HepG2 (cell line): Measurements from ENCODE around the gene RNF213. TPM values are rescaled to one million over a fixed set of nuclear protein-coding genes. Genes with fewer than 3 reads are reported as not detected.
A peak's percentile ranks its signal among the peaks of the same experiment; 100 is the strongest.

Source experiments
- ATAC-seq: fragments of 200-7000 bp; cut with Tn5 transposase; 3 replicates; pipeline ENCODE4 v1.9.1; 2020; ENCODE audit warnings: mild to moderate bottlenecking, moderate library complexity
- BruUV-seq: library from RNA; stranded (reverse); fragments of 400-500 nt; replicated peaks from 2 replicates; lab custom pipeline; 2021; lab: Mats Ljungman, UMichigan
- CTCF ChIA-PET: fragments of 300-600 bp; formaldehyde crosslinking; extraction: SDS; loops from one replicate; lab custom pipeline; 2021; ENCODE audit warnings: low total read pairs, inconsistent platforms, low intra/inter-chr PET ratio; lab: Yijun Ruan, JAX
- POLR2A ChIA-PET: fragments of 350-600 bp; sonication (Branson Sonifier 250); formaldehyde crosslinking; loops from one replicate; lab custom pipeline; 2020; ENCODE audit warnings: antibody characterized with exemption, inconsistent platforms; lab: Yijun Ruan, JAX
- DNase-seq: peaks from one replicate; pipeline ENCODE4 v3.0.0-alpha.2; 2015; ENCODE audit warnings: low spot score
- FAIRE-seq: peaks from 3 replicates; lab custom pipeline; 2011; peaks lifted over from hg19 to GRCh38; lab: Jason Lieb, UNC
- H2AFZ ChIP-seq: one replicate; pipeline ENCODE4 v1.6.1; 2011; ENCODE audit warnings: low read length, inconsistent platforms
- H3K27ac ChIP-seq: fragments of 300-600 bp; 3 replicates; pipeline ENCODE4 v1.8.0; 2011; ENCODE audit warnings: mixed run types, mild to moderate bottlenecking, mixed read lengths, low read length, inconsistent platforms; ENCODE audit not compliant: insufficient read depth; ENCODE audit errors: extremely low read length
- H3K27me3 ChIP-seq, 2 experiments: fragments of 200-600 bp in 1 of 2; 2 replicates in 1 of 2; 3 replicates in 1 of 2; pipeline versions ENCODE4 v1.6.0 to v1.8.0; 2011; ENCODE audit warnings: low read length in 2 of 2, mild to moderate bottlenecking in 2 of 2, moderate library complexity in 2 of 2, inconsistent platforms in 1 of 2; ENCODE audit not compliant: insufficient read depth in 2 of 2, control insufficient read depth in 1 of 2
- H3K36me3 ChIP-seq, 2 experiments: fragments of 200-600 bp in 1 of 2; replicated peaks in 1 of 2; 2 replicates in 1 of 2; 3 replicates in 1 of 2; pipeline versions ENCODE4 v1.5.1 to v1.8.0; 2011; ENCODE audit warnings: low read length in 2 of 2, inconsistent platforms in 1 of 2; ENCODE audit not compliant: insufficient read depth in 2 of 2, control insufficient read depth in 1 of 2
- H3K4me1 ChIP-seq: 2 replicates; pipeline ENCODE4 v1.5.1; 2012; ENCODE audit warnings: low read length, inconsistent platforms; ENCODE audit not compliant: insufficient read depth
- H3K4me2 ChIP-seq: 2 replicates; pipeline ENCODE4 v1.6.0; 2011; ENCODE audit warnings: low read depth, low read length, inconsistent platforms
- H3K4me3 ChIP-seq, 3 experiments: fragments of 200-600 bp in 1 of 3; sonication (generic), shearing (Covaris generic) in 1 of 3; replicated peaks in 1 of 3; 2 replicates each; pipeline ENCODE4 v1.5.1; 2011 to 2016; ENCODE audit warnings: low read length in 3 of 3, inconsistent platforms in 2 of 3, low read depth in 2 of 3, mild to moderate bottlenecking in 2 of 3, control low read depth in 1 of 3, mixed read lengths in 1 of 3; ENCODE audit not compliant: insufficient read depth in 1 of 3
- H3K79me2 ChIP-seq: one replicate; pipeline ENCODE4 v1.6.1; 2011; ENCODE audit warnings: low read length, inconsistent platforms; ENCODE audit not compliant: insufficient read depth
- H3K9ac ChIP-seq: 2 replicates; pipeline ENCODE4 v1.6.0; 2011; ENCODE audit warnings: mild to moderate bottlenecking, low read depth, low read length, inconsistent platforms; ENCODE audit not compliant: insufficient read depth
- H3K9me3 ChIP-seq: 2 replicates; pipeline ENCODE4 v1.5.1; 2012; ENCODE audit warnings: mild to moderate bottlenecking, low read length
- H4K20me1 ChIP-seq: 2 replicates; pipeline ENCODE4 v1.6.0; 2011; ENCODE audit warnings: inconsistent platforms, mild to moderate bottlenecking, low read length, moderate library complexity; ENCODE audit not compliant: insufficient read depth
- AFF4 ChIP-seq: sonication (generic); formaldehyde crosslinking; IDR thresholded peaks from 2 replicates; pipeline ENCODE4 v1.4.0; 2020; ENCODE audit warnings: missing genetic modification reagents
- CCAR2 ChIP-seq: fragments of 200-400 bp; formaldehyde crosslinking; optimal IDR thresholded peaks from 2 replicates; pipeline ENCODE3; 2018; ENCODE audit warnings: low read depth, mild to moderate bottlenecking, low read length, moderate library complexity
- CCDC6 ChIP-seq: sonication (generic); formaldehyde crosslinking; IDR thresholded peaks from 2 replicates; pipeline ENCODE4 v1.8.1; 2022; ENCODE audit warnings: mild to moderate bottlenecking, missing genetic modification reagents, moderate library complexity
- EED ChIP-seq: sonication (generic); formaldehyde crosslinking; IDR thresholded peaks from 2 replicates; pipeline ENCODE4 v1.5.0; 2020; ENCODE audit warnings: mild to moderate bottlenecking, missing genetic modification reagents
- FOSL1 ChIP-seq: sonication (generic); formaldehyde crosslinking; IDR thresholded peaks from 2 replicates; pipeline ENCODE4 v1.9.0; 2021; ENCODE audit warnings: missing genetic modification reagents, borderline replicate concordance
- HNF4G ChIP-seq, 2 experiments: sonication (generic) in 1 of 2; formaldehyde crosslinking in 1 of 2; IDR thresholded peaks; 2 replicates each; pipeline versions ENCODE4 v1.4.0 to v1.6.1; 2011 to 2020; ENCODE audit warnings: borderline replicate concordance in 2 of 2, low read depth in 2 of 2, mild to moderate bottlenecking in 2 of 2, low read length in 1 of 2, missing genetic modification reagents in 1 of 2, moderate library complexity in 1 of 2
- MAFK ChIP-seq, 2 experiments: IDR thresholded peaks in 1 of 2; conservative IDR thresholded peaks in 1 of 2; 2 replicates each; pipeline ENCODE4 v1.6.1; 2011; ENCODE audit warnings: improper control_type of control experiment in 2 of 2, low read length in 2 of 2
- REPIN1 ChIP-seq: sonication (generic); formaldehyde crosslinking; IDR thresholded peaks from 2 replicates; pipeline ENCODE4 v1.8.0; 2022; ENCODE audit warnings: missing genetic modification reagents, low read depth, mild to moderate bottlenecking, borderline replicate concordance
- SRSF1 ChIP-seq: fragments of 200-400 bp; formaldehyde crosslinking; optimal IDR thresholded peaks from 2 replicates; pipeline ENCODE3; 2017; ENCODE audit warnings: mild to moderate bottlenecking, low read depth, low read length, moderate library complexity
- ZFAT ChIP-seq: sonication (generic); formaldehyde crosslinking; conservative IDR thresholded peaks from 2 replicates; pipeline ENCODE4 v1.8.1; 2023; ENCODE audit warnings: missing genetic modification reagents, inconsistent platforms
- ZKSCAN1 ChIP-seq: fragments of 150-350 bp; IDR thresholded peaks from 2 replicates; pipeline ENCODE4 v1.6.1; 2014; ENCODE audit warnings: low read length
- ZKSCAN8 ChIP-seq: IDR thresholded peaks from 2 replicates; pipeline ENCODE4 v1.6.1; 2016; ENCODE audit warnings: borderline replicate concordance, missing genetic modification reagents, missing compliant biosample characterization
- ZMYM4 ChIP-seq: sonication (generic); formaldehyde crosslinking; IDR thresholded peaks from 2 replicates; pipeline ENCODE4 v1.8.1; 2023; ENCODE audit warnings: mild to moderate bottlenecking, missing genetic modification reagents
- ZNF180 ChIP-seq: sonication (generic); formaldehyde crosslinking; IDR thresholded peaks from 2 replicates; pipeline ENCODE4 v1.4.0; 2020; ENCODE audit warnings: low read depth, missing genetic modification reagents, borderline replicate concordance
- ZNF3 ChIP-seq: IDR thresholded peaks from 2 replicates; pipeline ENCODE4 v1.7.0; 2017; ENCODE audit warnings: inconsistent platforms
- ZNF431 ChIP-seq: sonication (generic); formaldehyde crosslinking; IDR thresholded peaks from 2 replicates; pipeline ENCODE4 v1.9.0; 2022; ENCODE audit warnings: missing genetic modification reagents, low read depth, mild to moderate bottlenecking, borderline replicate concordance
- ZNF772 ChIP-seq: sonication (generic); formaldehyde crosslinking; IDR thresholded peaks from 2 replicates; pipeline ENCODE4 v1.5.0; 2020; ENCODE audit warnings: mild to moderate bottlenecking, missing genetic modification reagents
- ZNF775 ChIP-seq: sonication (generic); formaldehyde crosslinking; IDR thresholded peaks from 2 replicates; pipeline ENCODE4 v1.4.0; 2020; ENCODE audit warnings: missing genetic modification reagents, mild to moderate bottlenecking, moderate library complexity, borderline replicate concordance
- WGBS: methylation state at CpG from one replicate; pipeline ENCODE4 v1.1.6; 2017; ENCODE audit warnings: low lambda C conversion rate; 5-methylcytosine and 5-hydroxymethylcytosine counted together
- in situ Hi-C: cut with HindIII; loops from 2 replicates; pipeline ENCODE4 v1.10.0; 2017; ENCODE audit warnings: low pct_unique_long_range_greater_than_20kb; ENCODE audit not compliant: extremely low pct_ligation_motif_present
- intact Hi-C: fragments of 100-400 bp; cut with micrococcal nuclease; formaldehyde crosslinking; loops from one replicate; pipeline ENCODE4 v1.10.0; 2022; ENCODE audit not compliant: unreplicated experiment
- polyA plus RNA-seq, 8 experiments: library from polyadenylated mRNA; depleted of rRNA in 3 of 8; stranded (reverse) in 7 of 8; unstranded in 1 of 8; fragments of >200 nt; fragmentation: Illumina TruSeq in 4 of 8; extraction: Trizol in 4 of 8; gene quantifications; 2 replicates each; pipeline versions ENCODE4 v1.2.1 to v1.2.3, GENCODE V29; 2011 to 2016; ENCODE audit warnings: low read depth in 4 of 8, missing spikeins in 1 of 8, mixed read lengths in 1 of 8; ENCODE audit not compliant: insufficient read depth in 1 of 8
- total RNA-seq, 5 experiments: library from RNA; depleted of rRNA; stranded (reverse); fragments of >200 nt; fragmentation: Illumina TruSeq; extraction: Trizol; gene quantifications; 2 replicates each; pipeline ENCODE4 v1.2.3, GENCODE V29; 2016; ENCODE audit warnings: low read depth in 1 of 5
- TF ChIP-seq, protein P1 (sequence below): sonication (generic); formaldehyde crosslinking; IDR thresholded peaks from 2 replicates; pipeline ENCODE4 v1.5.0; 2020; ENCODE audit warnings: mild to moderate bottlenecking, missing genetic modification reagents

The RNF213 gene
- total and polyA plus RNA-seq, 2 of the 13 experiments (the other 11 are each of a cell fraction or from before 2014, with no cell fraction given): 38.6 to 38.7 TPM

GRCh38 chr17:80441133-80441578 is 180.5 kb downstream of the RNF213 start:
- CTCF ChIA-PET: no interaction called here
- no peak for FAIRE-seq
- in situ Hi-C loops: no loop called here
- TF ChIP-seq HNF4G (IDR thresholded peaks at IDR 0.05; ENCODE audit: borderline replicate concordance, low read depth, low read length): no peak
- no peak for TF ChIP-seq HNF4G (CRISPR knock-in tag; IDR thresholded peaks at IDR 0.05; ENCODE audit: borderline replicate concordance, low read depth)
- no peak for TF ChIP-seq ZNF775 (CRISPR knock-in tag)
- TF ChIP-seq AFF4 (CRISPR knock-in tag): no peak
- TF ChIP-seq CCAR2: no peak
- TF ChIP-seq SRSF1: no peak
- 0 out of 2 replicates have a peak, but pooled peaks have one; percentile 30 for TF ChIP-seq FOSL1 (CRISPR knock-in tag)
- no peak for TF ChIP-seq ZKSCAN1
- TF ChIP-seq ZNF180 (CRISPR knock-in tag): no peak; the same call in 1 of the 2 replicates
- TF ChIP-seq ZNF431 (CRISPR knock-in tag): peak; percentile 91
- peak; percentile 73; the same call in 1 of the 2 replicates for TF ChIP-seq CCDC6 (CRISPR knock-in tag)
- TF ChIP-seq, protein P1, sequence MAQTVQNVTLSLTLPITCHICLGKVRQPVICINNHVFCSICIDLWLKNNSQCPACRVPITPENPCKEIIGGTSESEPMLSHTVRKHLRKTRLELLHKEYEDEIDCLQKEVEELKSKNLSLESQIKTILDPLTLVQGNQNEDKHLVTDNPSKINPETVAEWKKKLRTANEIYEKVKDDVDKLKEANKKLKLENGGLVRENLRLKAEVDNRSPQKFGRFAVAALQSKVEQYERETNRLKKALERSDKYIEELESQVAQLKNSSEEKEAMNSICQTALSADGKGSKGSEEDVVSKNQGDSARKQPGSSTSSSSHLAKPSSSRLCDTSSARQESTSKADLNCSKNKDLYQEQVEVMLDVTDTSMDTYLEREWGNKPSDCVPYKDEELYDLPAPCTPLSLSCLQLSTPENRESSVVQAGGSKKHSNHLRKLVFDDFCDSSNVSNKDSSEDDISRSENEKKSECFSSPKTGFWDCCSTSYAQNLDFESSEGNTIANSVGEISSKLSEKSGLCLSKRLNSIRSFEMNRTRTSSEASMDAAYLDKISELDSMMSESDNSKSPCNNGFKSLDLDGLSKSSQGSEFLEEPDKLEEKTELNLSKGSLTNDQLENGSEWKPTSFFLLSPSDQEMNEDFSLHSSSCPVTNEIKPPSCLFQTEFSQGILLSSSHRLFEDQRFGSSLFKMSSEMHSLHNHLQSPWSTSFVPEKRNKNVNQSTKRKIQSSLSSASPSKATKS: no peak
- TF ChIP-seq ZFAT (CRISPR knock-in tag): 0 out of 2 replicates have a peak, but pooled peaks have one; percentile 63
- no peak for TF ChIP-seq REPIN1 (CRISPR knock-in tag)
- 0 out of 2 replicates have a peak, but pooled peaks have one; percentile 44 for TF ChIP-seq ZNF3 (CRISPR knock-in tag)
- TF ChIP-seq ZMYM4 (CRISPR knock-in tag): peak; percentile 49; the same call in 1 of the 2 replicates
- TF ChIP-seq ZNF772 (CRISPR knock-in tag): peak; percentile 97; the same call in 1 of the 2 replicates
- TF ChIP-seq MAFK (conservative IDR thresholded peaks at IDR 0.05 in 1 of 2, IDR thresholded peaks at IDR 0.05 in 1 of 2; ENCODE audit: low read length in 2 of 2): no peak
- TF ChIP-seq EED (CRISPR knock-in tag): 0 out of 2 replicates have a peak, but pooled peaks have one; percentile 66
- TF ChIP-seq ZKSCAN8: peak; percentile 61; the same call in 1 of the 2 replicates

More at GRCh38 chr17:80441133-80441578, 180.5 kb downstream of the RNF213 start:
- H3K27ac ChIP-seq: no peak overlapping the region
- WGBS: 10% methylated on average over 14 of the region's 14 CpGs
- H3K9ac ChIP-seq: no peak overlapping the region
- peaks cover 7 to 20% of the 10 kb centered on the region in 2 experiments; a peak in 3 of 5 replicates for H3K27me3 ChIP-seq
- peaks cover 14% of the 10 kb centered on the region; the same call in 1 of the 2 replicates for H4K20me1 ChIP-seq
- no peak overlapping the region for H3K4me3 ChIP-seq
- DNase-seq (peak; percentile 35), ATAC-seq (peak; percentile 74)
- no TSS peak for BruUV-seq
- no peaks in the 10 kb centered on the region for H3K4me1 ChIP-seq
- no peak overlapping the region for H3K4me2 ChIP-seq
- H2AFZ ChIP-seq: no peak overlapping the region
- intact Hi-C loops: no loop called here
- POLR2A ChIA-PET: interaction anchor here (1.7 kb wide), 1 partner anchor 14 kb away, joined by 6 read pairs; no protein-coding TSS in a partner anchor
- H3K79me2 ChIP-seq: no peaks in the 10 kb centered on the region
- H3K9me3 ChIP-seq: no peaks in the 10 kb centered on the region
- H3K36me3 ChIP-seq: no peaks in the 10 kb centered on the region
